ENCODE results near the gene MINDY4.

MINDY4 gene

DNA sequence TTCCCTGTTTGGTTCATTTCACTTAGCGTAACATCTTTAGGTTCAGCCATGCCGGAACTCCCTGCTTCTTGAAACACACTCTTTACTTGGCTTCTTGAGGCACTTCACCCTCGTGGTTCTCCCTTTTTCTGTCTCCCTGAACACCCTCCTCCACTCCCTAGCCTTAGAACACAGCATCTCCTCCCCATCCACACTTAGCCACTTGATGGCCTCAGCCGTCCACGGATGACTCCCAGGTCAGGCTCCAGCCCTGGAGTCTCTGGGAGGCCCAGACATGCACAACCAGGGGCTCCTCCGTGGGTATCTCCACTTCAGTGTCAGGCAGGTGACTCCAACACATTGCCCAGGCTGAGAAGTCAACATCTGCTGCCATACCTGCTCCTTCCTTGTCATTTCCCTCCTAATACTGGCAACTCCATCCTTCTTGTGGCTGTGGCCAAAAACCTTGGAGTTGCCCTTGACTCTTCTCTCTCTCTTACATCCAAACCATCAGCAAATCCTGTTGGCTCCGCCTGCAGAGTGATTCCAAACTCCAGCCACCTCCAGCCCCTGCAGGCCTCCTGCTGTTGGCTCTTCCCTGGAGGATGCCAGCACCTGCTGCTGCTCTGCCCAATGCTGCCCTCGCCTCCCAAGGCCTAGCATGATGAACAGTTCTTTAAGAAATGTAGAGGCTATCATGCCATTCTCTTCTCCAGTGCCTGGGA lies 27.7 kb upstream of the MINDY4 start:
- DNase-seq (ENCODE audit: low read depth in 2 of 2), result no peak

DNA sequence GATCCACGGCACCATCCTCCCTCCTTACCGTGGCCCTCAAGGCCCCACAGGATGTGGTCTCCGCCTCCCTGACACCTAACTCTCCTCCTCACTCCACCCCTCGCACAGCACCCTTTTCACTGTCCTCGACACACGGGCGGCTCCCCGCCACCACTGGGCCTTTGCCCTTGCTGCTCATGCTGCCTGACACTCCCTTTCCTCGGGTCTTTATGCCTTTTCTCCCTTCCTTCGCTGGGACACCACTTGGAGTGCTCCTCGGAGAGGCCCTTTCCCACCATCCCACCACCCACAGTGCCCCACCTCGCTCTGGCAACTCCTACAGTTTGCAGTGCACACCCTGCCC lies 27.2 kb upstream of the MINDY4 start:
- DNase-seq (ENCODE audit: low read depth in 2 of 2), result no peak

DNA sequence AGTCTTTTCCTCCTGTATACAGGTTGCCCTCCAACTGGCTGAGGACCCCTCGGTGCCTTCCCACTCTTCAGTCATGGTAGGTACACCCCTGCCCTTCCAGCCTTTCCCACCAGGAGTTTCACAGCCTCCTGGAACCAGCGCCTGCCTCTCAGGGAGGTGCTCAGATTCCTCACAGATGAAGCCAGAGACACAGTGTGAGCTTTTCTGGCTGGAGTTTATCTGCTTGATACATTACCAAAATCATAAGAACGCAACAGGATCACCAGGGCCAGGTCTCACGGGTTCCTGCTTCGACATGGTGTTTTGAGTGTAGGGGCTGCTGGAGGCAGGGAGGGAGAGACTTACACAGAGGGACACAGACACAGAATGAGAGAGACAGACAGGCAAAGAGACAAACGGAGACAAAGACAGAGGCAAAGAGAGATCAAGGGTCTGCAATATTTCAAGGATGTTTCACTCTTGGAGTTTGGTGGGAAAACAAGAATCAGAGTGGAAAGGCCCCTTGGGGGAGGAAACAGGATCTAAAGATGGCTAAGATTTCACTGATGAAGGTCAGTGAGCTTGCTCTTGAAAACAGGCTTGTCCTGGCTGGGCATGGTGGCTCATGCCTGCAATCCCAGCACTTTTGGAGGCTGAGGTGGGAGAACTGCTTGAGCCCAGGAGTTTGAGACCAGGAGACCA lies 25.8 kb upstream of the MINDY4 start:
- no peak for DNase-seq (ENCODE audit: low read depth in 2 of 2)

DNA sequence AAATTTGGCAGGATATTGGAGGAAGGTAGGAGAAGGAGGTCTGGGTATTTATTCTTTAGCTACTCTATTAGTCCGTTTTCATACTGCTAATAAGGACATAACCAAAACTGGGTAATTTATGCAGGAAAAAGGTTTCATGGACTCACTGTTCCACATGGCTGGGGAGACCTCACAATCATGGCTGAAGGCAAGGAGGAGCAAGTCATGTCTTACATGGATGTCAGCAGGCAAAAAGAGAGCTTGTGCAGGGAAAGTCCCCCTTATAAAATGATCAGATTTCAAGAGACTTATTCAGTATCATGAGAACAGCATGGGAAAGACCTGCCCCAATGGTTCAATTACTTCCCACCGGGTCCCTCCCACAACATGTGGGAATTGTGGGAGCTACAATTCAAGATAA lies 21.2 kb upstream of the MINDY4 start:
- DNase-seq (ENCODE audit: low read depth in 2 of 2), result no peak

DNA sequence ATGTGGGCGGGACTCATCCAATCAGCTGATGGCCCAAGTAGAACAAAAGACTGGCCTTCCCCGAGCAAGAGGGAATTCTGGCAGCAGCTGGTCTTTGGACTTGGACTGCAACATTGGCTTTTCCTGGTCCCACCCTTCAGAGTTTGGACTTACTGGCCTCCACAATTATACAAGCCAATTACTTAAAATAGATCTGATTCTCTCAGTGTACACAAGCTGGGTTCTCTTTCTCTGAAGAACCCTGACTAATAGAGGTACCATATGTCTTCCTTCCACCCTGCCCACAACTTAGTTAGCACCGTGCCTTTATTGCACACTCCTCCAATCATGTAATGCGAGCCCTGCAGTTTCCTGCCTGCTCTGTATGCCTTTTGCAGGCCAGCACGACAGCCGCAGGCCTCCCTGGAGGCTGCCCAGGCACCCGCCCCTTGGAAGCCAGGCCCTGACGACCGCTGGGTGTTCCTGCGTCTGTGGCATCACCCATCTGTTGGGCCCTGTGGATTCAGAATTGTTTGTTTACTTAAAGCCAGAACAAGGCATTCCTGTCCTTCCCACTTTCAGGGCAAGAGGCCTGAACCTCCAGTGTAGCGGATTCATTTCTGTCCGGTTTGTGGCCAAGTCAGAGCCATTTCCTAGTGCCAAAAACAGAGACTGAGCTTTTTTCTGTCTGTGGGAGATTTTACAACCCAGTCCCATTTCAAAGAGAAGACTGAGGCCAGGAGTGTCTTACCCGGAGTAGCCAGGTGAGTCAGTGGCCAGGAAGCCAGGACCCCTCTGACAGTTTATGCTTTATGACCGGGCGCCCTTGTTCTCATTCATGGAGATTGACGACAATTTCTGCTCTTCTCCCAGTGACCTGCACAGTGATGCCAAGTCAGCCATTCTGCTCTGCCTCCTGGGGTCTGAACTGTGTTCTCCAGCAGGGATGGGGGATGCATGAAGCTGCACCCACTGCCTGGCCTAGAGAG lies 20.2 kb upstream of the MINDY4 start:
- DNase-seq (ENCODE audit: low read depth in 2 of 2), result no peak

DNA sequence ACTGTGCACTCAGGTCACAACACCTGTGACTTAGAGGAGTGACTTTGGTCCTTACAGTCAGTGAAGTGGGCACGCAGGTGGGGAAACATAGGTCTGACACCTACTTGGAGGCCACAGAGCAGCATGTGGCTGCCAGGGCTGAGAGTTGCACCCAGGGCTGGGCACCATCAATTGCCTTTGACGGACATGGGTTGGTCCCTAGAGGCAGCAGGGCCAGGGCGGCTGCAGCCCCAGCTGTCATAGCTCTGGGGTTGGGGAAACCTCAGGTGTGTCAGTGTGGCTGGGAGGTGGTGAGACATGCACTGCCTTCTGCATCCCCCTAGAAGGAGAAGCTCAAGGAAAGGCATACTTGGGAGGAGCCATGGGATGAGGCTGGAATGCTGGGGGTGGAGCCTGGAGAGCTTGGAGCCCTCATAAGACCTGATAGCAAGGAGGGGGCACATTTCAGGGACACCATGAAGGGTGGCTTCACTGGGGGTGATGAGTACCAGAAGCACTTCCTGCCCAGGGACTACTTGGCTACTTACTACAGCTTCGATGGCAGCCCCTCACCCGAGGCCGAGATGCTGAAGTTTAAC lies 19.4 kb upstream of the MINDY4 start, which contains the start of gene INMT:
INMT (plus strand) TSS at position 440 of the 578 bp plus-strand sequence; CDS start at position 456, 16 bp downstream.
- DNase-seq (ENCODE audit: low read depth in 2 of 2), result no peak

DNA sequence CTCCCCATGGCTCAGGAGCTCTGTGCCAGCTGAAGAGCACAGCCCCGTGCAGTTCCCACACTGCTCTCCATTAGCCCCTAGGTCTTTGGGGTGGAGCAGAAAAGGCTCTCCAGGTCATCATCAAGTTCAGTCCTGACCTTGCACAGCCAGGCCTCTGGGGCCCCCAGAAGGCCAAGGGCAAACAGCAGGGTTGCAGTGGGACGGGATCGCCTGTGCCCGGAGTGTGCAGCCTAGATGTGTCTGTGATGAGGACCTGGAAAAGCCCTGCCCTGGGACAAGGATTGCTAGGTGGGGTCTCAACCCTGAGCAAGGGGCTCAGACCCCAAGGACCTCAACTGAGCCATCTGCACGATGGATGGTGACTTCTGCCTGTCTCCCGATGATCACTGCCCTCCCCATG lies 18.7 kb upstream of the MINDY4 start:
- DNase-seq (ENCODE audit: low read depth in 2 of 2), result no peak

DNA sequence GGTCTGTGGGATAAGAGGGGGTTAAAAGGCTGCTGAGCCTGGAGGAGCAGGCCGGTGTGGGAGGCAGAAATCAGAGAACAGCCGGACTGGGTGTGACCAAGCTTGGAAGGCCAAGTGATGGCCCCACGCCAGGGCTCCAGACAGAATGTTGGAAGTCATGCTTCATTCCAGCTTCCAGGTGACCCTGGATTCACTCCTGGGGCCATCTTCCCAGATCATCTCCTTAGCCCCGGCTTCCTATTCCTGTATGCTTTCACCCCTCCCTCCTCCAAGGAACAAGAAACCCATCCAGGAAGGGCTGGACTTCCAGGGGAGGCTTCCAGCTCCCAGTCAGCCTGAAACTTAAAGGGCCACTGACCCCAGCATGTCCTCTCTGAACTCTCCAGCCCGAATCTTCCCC lies 18.2 kb upstream of the MINDY4 start:
- no peak for DNase-seq (ENCODE audit: low read depth in 2 of 2)

DNA sequence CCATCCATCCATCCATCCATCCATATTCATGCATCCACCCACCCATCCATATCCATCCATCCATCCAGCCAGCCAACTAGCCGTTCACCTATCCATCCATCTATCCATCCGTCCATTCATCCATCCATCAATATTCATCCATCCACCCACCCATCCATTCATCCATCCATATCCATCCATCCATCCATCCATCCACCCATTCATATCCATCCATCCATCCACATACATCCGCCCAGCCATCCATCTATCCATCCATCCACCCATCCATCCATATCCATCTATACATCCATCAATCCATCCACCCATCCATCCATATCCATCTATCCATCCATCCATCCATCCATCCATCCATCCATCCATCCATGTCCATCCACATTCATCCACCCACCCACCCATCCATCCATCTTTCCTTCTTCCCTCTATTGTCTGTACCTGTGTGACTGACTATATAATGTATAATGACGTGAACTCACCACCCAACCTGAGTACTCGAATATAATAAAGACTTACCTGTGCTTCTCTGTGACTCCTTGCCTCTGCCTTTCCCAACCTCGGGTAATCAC lies 16.8 kb upstream of the MINDY4 start:
- no peak for DNase-seq (ENCODE audit: low read depth in 2 of 2)

DNA sequence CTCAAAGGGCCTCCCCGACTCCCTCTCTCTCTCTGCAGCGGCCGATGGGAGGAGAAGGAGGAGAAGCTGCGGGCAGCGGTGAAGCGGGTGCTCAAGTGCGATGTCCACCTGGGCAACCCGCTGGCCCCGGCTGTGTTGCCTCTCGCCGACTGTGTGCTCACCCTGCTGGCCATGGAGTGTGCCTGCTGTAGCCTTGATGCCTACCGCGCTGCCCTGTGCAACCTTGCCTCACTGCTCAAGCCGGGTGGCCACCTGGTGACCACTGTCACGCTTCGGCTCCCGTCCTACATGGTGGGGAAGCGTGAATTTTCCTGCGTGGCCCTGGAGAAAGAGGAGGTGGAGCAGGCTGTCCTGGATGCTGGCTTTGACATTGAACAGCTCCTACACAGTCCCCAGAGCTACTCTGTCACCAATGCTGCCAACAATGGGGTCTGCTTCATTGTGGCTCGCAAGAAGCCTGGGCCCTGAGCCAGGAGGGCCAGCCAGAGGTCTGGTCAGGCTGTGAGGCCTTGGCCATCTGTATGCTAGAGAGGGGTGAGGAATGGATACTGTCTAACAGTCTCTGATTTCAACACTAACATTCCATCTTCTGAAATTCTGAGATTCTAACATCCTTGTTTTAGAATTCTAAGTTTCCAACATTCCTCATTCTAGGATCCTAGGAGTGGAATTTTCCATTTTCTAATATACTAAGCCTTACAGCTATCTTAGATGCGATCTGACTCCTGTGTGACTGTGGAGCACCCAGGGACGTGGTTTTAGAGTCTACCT lies 15.6 kb upstream of the MINDY4 start:
- DNase-seq (ENCODE audit: low read depth in 2 of 2), result no peak

DNA sequence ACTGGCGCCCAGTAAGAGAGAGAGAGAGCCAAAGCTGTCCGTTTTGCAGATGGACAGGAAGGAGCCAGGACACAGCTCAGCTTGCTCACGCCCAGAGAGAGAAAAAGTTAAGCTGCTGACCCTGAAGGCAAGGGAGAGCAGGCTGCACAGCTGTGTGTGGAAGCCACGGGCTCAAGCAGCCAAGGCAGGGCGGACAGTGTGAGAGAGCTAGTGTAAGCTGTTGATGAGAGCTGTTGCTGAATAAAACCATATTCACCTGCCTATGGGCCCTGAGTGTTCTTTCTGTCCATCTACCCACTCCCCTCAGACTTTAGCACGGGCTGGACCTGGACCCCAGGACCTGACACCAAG lies 13.9 kb upstream of the MINDY4 start:
- no peak for DNase-seq (ENCODE audit: low read depth in 2 of 2)

DNA sequence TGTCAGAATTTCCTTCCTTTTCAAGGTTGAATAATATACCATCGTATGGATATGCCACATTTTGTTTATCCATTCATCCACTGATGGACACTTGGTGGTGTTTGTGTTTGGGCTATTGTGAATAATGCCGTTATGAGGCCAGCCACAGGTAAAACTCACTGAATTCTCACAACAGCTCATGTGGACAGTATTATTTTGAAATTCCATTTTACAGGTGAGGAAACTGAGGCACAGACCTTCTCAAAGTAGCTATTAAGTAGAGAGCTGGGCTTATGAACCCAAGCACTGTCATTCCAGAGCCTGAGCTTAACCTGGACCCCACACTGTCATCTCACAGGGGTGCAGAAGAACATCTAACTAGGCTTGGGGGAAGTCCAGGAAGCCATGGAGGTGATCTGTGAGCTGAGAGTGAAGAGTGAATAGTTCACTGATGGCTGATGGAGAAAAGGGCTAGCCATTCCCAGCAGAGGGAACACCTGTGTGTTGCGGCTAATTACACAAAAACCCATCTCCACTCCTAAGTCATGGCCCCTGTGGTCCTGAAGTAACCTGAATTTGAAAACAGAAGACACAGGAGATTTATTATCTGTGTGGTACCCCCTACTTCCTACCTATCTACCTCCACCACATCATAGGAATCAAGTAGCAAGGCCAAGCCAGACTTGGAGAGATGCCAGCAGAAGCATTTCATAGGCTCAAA lies 10.6 kb upstream of the MINDY4 start:
- no peak for DNase-seq (ENCODE audit: low read depth in 2 of 2)

DNA sequence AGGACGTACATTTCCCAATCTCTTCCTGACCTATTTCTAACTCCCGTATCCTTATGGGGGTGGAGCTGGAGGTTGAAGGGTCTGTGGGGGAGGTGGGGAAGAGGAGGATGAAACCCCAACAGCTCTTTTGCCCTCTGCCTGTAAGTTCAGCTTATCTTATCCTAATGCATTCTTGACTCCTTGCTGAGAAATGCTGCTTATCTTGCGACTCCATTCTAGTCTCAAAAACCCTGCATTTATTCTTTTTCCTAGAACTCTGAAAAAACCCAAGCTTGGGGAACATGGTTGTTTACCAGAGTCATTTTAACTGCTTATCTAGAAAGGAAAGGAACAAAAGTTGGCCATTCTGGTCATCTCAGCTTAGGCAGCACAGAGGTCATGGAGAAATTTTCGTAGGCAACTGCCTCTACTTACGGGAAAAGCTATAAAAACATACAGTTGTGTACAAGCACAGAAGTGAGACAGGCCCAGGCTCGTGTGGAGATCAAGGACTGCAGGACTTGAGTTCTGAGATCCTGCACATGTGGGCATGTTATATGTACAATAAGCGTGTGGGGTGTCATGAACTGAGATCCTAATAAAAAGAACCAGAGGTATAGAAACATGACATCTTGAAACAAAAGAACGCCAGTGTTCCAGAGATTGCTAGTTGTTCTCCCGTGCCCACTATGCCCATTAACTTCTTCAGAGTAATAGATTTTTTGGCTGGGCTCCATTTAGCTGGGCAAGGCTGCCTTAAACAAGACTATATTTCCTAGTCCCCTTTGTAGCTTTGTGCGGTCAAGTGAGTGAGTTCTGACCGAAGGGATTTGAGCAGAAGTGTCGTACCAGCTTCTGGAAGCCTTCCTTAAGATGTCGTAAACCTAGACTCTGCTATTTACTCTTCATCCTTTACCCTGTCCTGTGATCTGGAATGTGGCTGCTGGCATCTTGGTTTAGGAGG lies 9.7 kb upstream of the MINDY4 start:
- DNase-seq (ENCODE audit: low read depth in 2 of 2), result no peak

DNA sequence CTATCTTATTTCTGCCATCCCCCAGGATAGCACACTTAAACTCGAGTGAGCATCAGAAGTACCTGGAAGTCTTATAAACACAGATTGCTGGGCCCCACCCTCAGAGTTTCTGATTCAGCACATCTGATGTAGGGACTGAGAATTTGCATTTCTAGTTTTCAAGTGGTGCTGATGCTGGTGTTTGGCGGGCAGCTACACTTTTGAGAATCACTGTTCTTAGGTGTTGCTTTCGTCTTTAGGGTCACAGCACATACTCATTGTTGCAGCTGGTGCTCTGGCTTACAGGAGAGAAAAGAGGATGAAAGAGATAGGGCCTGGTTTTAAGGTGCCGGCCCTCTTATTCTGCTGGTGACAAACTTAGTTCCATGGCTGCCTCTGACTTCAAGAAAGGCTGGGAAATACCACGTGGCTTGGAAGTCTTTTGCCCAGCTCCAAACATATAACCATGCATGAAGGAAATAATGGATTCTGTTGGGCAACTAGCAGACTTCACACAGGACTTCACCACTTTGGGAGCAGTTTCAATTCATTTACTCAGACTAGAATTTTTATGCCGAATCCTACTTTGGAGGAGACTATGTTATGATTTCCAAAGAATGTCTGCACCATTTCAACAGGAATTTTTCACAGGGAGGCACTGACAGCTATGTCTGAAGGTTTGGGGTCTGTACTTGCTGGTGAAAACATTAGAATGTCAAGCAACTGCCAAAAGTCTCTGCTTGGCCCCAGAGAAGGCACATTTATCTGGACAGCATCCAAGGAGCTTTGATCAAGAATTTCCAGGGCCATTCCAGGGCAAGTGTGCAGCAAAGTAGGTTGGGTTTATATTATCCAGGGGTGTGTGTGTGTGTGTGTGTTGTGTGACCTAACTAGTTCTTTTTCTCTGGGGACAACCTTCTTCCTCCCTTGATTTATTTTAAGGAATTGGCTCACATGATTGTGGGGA lies 6.9 kb upstream of the MINDY4 start:
- DNase-seq (ENCODE audit: low read depth in 2 of 2), result no peak

DNA sequence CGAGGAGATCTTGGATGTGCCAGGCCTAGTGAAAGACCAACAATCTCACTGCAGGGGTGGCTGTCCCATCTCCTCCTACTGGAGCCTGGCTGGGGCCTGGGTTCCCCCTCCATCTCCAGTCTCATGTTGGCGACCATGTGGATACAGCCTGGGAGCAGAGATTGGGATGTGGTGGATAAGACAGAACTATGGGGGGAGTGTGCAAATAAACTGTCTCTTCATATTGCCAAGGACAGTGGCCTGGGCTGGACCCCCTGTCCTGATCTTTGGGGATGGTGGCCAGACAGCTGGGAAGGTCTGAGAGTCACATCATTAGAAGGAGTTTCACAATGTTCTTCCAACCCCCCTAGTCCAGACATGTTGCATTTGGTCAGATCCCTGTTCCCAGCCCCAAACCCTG lies 5.8 kb upstream of the MINDY4 start:
- no peak for DNase-seq (ENCODE audit: low read depth in 2 of 2)

DNA sequence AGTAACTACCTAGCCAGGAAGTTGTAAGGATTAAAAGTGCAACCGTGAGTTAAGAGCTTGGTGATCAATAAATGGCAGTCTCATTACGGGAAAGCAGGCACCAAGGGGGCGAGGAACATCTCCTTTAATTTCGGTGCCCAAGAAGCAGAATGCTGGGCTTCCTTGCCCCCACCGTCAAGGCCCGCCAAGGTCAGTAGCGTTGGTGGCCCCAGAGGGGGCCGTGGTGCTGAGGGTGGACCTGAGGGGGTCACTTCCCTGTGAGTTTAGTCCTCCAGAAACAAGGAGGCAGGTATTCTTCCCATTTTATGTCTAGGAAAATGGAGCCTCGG lies 408 bp upstream of the MINDY4 start:
- DNase-seq (ENCODE audit: low read depth in 2 of 2), result no peak

DNA sequence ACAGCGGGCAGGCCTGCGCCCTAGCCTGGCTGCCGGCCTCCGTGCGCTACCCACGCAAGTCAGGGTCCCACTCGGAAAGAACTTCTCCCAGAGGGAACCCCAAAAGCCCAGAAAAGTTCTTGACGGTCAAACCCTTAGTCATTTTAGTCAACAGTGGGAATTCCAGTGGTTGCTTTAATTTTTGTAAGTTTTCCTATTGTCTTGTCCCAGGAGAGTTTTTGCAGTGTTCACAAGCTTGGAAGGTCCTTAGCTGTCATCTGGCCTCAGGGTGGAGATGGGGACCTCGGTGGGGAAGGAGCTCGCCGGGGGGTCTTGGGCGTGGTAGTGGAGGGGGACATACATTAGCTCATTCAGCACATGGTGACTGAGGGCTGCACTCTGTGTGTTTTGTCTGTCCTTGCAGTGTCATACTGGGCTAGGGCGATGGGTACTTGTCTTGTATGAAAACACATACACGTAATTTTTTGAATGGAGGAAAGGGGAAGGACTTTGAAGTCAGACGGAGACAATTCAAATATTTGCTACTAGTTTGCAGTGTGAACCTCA lies 736 bp downstream of the MINDY4 start:
- no peak for DNase-seq (ENCODE audit: low read depth in 2 of 2)

DNA sequence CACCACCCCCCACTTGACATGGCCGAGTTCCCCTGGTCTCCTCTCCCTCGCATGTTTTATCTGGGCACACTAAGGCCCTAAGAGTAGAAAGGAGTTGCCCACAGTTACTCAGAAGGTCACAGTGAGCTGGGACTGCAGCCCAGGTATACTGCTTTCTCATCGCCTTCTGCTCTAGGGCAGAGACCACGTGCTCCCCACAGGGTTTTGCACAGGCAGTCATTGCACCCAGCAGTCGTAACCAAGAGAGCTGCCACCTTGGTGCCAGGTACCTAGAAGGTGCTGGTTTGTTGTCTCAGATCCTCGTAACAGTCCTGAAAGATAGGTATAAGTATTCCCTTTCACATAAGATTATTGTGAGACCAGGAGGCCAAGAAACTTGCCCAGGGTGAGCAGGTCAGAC lies 1.8 kb downstream of the MINDY4 start:
- no peak for DNase-seq (ENCODE audit: low read depth in 2 of 2)

All from stimulated activated CD4-positive, alpha-beta T cell treated with anti-CD3 and anti-CD28 coated beads, Interleukin-4, amount 100 ng/mL, for 48 hours (primary cell).